H1 (cell line): ENCODE data around the gene FAM177B. TPM values are rescaled to one million over a fixed set of nuclear protein-coding genes. Genes with fewer than 3 reads are reported as not detected.

ENCODE experiments used
- CBX5 ChIP-seq: fragments of 300-800, 300-1000 bp; sonication (generic); IDR thresholded peaks from 2 replicates; pipeline ENCODE4 v1.7.1; 2016; ENCODE audit warnings: antibody characterized with exemption, low read length, low read depth
- EGR1 ChIP-seq: IDR thresholded peaks from 2 replicates; pipeline ENCODE4 v1.6.1; 2011; ENCODE audit warnings: low read depth, low read length, borderline replicate concordance
- POLR2AphosphoS5 ChIP-seq: IDR thresholded peaks from 2 replicates; pipeline ENCODE4 v1.6.1; 2011; ENCODE audit warnings: low read depth, low read length
- RFX5 ChIP-seq: IDR thresholded peaks from 2 replicates; pipeline ENCODE4 v1.6.1; 2011; ENCODE audit warnings: low read depth, low read length, improper control_type of control experiment, borderline replicate concordance
- polyA plus RNA-seq, 7 experiments: library from polyadenylated mRNA; depleted of rRNA in 3 of 7; stranded (reverse) in 5 of 7; unstranded in 2 of 7; fragments of >200 nt in 5 of 7; fragments of 200-250 nt in 2 of 7; gene quantifications; 1 replicate in 5 of 7; 2 replicates in 1 of 7; 4 replicates in 1 of 7; pipeline versions ENCODE4 v1.2.1 to v1.2.3, GENCODE V29; 2011 to 2013; ENCODE audit warnings: missing spikeins in 2 of 7, mixed read lengths in 2 of 7
- total RNA-seq: library from RNA; stranded (reverse); fragmentation: NEBNext Ultra II Directional; extraction: Animal tissue kit (Norgen Biotek cat#: 25700); gene quantifications from 2 replicates; pipeline ENCODE4 v1.2.1, GENCODE V29; 2021
- TF ChIP-seq, protein P1 (sequence below): IDR thresholded peaks from 2 replicates; pipeline ENCODE4 v1.6.1; 2011; ENCODE audit warnings: low read length, improper control_type of control experiment
- TF ChIP-seq, protein P2 (sequence below): IDR thresholded peaks from 2 replicates; pipeline ENCODE4 v1.6.1; 2012; ENCODE audit warnings: inconsistent platforms

Gene FAM177B
- total and polyA plus RNA-seq, 2 of the 8 experiments (the other 6 are each of a cell fraction or from before 2014, with no cell fraction given): 0.06 TPM; not detected in 1

- TF ChIP-seq, protein P1, sequence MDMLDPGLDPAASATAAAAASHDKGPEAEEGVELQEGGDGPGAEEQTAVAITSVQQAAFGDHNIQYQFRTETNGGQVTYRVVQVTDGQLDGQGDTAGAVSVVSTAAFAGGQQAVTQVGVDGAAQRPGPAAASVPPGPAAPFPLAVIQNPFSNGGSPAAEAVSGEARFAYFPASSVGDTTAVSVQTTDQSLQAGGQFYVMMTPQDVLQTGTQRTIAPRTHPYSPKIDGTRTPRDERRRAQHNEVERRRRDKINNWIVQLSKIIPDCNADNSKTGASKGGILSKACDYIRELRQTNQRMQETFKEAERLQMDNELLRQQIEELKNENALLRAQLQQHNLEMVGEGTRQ: no peak
- no peak for TF ChIP-seq RFX5
- no peak for TF ChIP-seq POLR2AphosphoS5
- no peak for TF ChIP-seq EGR1
- TF ChIP-seq, protein P2, sequence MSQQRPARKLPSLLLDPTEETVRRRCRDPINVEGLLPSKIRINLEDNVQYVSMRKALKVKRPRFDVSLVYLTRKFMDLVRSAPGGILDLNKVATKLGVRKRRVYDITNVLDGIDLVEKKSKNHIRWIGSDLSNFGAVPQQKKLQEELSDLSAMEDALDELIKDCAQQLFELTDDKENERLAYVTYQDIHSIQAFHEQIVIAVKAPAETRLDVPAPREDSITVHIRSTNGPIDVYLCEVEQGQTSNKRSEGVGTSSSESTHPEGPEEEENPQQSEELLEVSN: no peak
- no peak for TF ChIP-seq CBX5
- TF ChIP-seq, all 59 proteins: peak for 0
Observed at GRCh38 chr1:222769971-222770620, 33.1 kb downstream of the FAM177B start (continued).
